ENCODE measurements around the gene SLC39A3. TPM values are rescaled to one million over a fixed set of nuclear protein-coding genes. Genes with fewer than 3 reads are reported as not detected.

Gene SLC39A3
- total RNA-seq, 1 donor from 2014 or later, result 22.6 TPM

DNA sequence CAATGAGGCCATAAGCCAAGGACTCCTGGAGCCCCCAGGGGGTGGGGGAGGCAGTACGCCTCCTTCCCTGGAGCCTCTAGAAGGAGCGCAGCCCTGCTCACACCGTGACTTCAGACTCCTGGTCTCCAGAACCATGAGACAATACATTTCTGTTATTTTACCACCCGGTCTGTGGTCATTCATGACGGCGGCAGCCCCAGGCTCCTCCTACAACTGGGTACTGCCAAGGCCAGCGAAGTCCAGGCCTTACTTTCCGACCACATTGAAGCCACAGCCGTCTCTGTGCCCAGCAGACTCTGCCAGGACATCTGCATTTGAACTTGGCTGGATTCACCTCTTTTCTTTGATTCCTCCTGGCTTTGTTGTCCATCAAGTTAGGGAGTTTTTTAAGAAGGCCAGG, 47.9 kb downstream of the SLC39A3 start:
- intact Hi-C loops (cut with micrococcal nuclease), result no loop called here
- H3K36me3 ChIP-seq, result no peaks in the 10 kb centered on the region
- TF ChIP-seq, protein P1, sequence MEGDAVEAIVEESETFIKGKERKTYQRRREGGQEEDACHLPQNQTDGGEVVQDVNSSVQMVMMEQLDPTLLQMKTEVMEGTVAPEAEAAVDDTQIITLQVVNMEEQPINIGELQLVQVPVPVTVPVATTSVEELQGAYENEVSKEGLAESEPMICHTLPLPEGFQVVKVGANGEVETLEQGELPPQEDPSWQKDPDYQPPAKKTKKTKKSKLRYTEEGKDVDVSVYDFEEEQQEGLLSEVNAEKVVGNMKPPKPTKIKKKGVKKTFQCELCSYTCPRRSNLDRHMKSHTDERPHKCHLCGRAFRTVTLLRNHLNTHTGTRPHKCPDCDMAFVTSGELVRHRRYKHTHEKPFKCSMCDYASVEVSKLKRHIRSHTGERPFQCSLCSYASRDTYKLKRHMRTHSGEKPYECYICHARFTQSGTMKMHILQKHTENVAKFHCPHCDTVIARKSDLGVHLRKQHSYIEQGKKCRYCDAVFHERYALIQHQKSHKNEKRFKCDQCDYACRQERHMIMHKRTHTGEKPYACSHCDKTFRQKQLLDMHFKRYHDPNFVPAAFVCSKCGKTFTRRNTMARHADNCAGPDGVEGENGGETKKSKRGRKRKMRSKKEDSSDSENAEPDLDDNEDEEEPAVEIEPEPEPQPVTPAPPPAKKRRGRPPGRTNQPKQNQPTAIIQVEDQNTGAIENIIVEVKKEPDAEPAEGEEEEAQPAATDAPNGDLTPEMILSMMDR (IDR thresholded peaks at IDR 0.05; ENCODE audit: borderline replicate concordance), result no peak
- H3K4me1 ChIP-seq, result peaks cover 32% of the 10 kb centered on the region
- no peak overlapping the region for H3K27ac ChIP-seq (replicated peaks)
- H3K27me3 ChIP-seq (ENCODE audit: low read depth), result no peaks in the 10 kb centered on the region
- H3K9me3 ChIP-seq (replicated peaks), result no peaks in the 10 kb centered on the region
- H3K4me3 ChIP-seq, result no peak overlapping the region
- no peak for DNase-seq

DNA sequence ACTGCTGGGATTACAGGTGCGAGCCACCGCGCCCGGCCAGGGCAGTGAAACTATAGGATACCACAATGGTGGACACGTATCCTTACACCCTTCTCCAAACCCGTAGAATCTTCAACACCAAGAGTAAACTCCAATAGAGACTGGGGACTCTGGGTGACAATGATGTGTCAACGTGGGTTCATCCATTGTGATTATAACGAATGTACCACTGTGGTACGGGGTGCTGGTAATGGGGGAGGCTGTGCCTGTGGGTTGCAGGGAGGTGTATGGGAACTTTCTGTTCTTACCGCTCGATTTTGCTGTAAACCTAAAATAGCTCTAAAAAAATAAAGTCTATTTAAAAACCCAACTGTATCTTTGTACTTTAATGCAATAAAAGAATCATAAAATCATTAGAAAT, 49.0 kb downstream of the SLC39A3 start:
- H3K27ac ChIP-seq (replicated peaks), result no peak overlapping the region
- no peak overlapping the region for H3K4me3 ChIP-seq
- TF ChIP-seq, protein P1 (IDR thresholded peaks at IDR 0.05; ENCODE audit: borderline replicate concordance), result no peak
- no peaks in the 10 kb centered on the region for H3K27me3 ChIP-seq (ENCODE audit: low read depth)
- no peak for DNase-seq
- intact Hi-C loops (cut with micrococcal nuclease), result no loop called here
- H3K36me3 ChIP-seq, result no peaks in the 10 kb centered on the region
- H3K9me3 ChIP-seq (replicated peaks), result no peaks in the 10 kb centered on the region
- peaks cover 24% of the 10 kb centered on the region for H3K4me1 ChIP-seq

DNA sequence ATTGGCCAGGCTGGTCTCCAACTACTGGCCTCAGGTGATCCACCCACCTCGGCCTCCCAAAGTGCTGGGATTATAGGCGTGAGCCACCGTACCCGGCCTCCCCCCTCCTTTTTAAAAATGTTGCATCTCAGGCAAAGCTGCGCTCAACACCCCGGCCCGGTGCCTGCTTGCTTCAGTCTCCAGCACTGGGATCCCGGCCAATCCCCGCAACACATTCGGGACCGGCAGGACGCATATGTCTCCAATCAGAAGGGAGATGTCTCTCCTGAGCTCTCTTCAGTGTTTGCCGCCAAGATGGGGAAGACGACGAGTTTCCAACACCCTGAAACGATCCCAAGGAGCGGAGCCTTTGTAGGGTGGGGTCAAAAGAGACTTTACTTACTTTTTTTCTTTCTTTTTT, 53.5 kb downstream of the SLC39A3 start:
- H3K4me3 ChIP-seq, result no peak overlapping the region
- TF ChIP-seq, protein P1 (IDR thresholded peaks at IDR 0.05; ENCODE audit: borderline replicate concordance), result no peak
- no peak for DNase-seq

DNA sequence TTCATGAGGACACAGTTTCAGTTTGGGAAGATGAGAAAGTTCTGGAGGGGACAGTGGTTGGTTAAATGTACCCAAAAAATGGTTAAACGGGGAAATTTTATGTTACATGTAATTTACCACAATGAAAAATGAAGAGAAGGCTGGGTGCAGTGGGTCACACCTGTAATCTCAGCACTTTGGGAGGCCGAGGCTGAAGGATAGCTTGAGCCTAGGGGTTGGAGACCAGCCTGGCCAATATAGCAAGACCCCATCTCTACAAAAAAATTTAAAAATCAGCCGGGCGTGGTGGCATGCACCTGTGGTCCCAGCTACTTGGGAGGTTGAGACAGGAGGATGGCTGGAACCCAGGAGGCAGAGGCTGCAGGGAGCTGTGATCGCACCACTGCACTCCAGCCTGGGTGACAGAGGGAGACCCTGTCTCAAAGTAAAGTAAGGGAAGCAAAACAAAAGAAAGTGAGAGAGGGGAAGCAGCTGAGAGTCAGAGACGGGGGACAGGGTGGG, 54.6 kb downstream of the SLC39A3 start:
- intact Hi-C loops (cut with micrococcal nuclease), result no loop called here
- Histone ChIP-seq H3K27ac (replicated peaks) (peak overlapping the region; percentile 76), H3K4me1 (no peaks in the 10 kb centered on the region), H3K27me3 (ENCODE audit: low read depth) (no peaks in the 10 kb centered on the region), H3K36me3 (no peaks in the 10 kb centered on the region), H3K4me3 (peak overlapping the region; percentile 25), H3K9me3 (replicated peaks) (no peaks in the 10 kb centered on the region)
- TF ChIP-seq, protein P1 (IDR thresholded peaks at IDR 0.05; ENCODE audit: borderline replicate concordance), result no peak
- no peak for DNase-seq

More for the DNA sequence above, 53.5 kb downstream of the SLC39A3 start:
- Histone ChIP-seq H3K9me3 (replicated peaks) (no peaks in the 10 kb centered on the region), H3K36me3 (no peaks in the 10 kb centered on the region), H3K27me3 (ENCODE audit: low read depth) (no peaks in the 10 kb centered on the region), H3K4me1 (no peaks in the 10 kb centered on the region), H3K27ac (replicated peaks) (peak overlapping the region; percentile 76)
- intact Hi-C loops (cut with micrococcal nuclease), result no loop called here

DNA sequence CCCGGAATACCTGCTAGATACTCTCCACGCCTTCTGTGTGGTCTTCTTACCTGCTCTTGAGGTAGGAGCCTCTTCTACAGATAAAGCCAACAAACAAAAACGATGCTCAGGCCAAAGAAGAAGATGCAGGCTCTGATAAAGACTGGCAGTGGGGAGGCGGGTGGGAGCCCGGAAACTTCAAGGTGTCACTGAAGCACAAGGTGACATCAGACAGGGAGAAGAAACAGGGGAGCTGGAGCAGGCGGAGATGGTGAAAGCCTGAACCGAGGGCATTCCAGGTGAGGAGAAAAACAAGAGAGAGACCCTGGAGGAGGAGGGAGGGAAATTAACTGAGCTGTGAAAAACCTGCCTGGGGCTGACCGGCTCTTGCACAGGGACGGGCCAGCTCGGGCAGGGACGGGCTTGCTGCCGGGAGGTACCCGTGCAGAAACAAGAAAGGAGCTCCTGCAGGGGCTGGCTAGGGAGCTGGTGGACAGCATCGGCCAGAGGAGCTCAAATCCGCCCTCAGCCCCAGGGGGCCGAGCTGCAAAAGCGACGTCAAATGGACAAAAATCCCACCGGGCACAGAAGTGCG, 56.3 kb downstream of the SLC39A3 start:
- Histone ChIP-seq H3K4me1 (no peaks in the 10 kb centered on the region), H3K9me3 (replicated peaks) (no peaks in the 10 kb centered on the region), H3K4me3 (no peak overlapping the region), H3K36me3 (no peaks in the 10 kb centered on the region), H3K27me3 (ENCODE audit: low read depth) (no peaks in the 10 kb centered on the region), H3K27ac (replicated peaks) (no peak overlapping the region)
- DNase-seq, result no peak
- TF ChIP-seq, protein P1 (IDR thresholded peaks at IDR 0.05; ENCODE audit: borderline replicate concordance), result no peak
- intact Hi-C loops (cut with micrococcal nuclease), result no loop called here

Other genes starting within 250 kb of the SLC39A3 start
- gene GNG7, start 37.3 kb downstream of the SLC39A3 start, total RNA-seq, result 46.6 TPM
- 195 TPM for gene DIRAS1, start 18.6 kb downstream of the SLC39A3 start, total RNA-seq
- 72.6 TPM for gene SGTA, start 43.3 kb upstream of the SLC39A3 start, total RNA-seq
- gene THOP1, start 45.5 kb upstream of the SLC39A3 start, total RNA-seq, result 60.9 TPM
- gene ZNF554, start 79.9 kb upstream of the SLC39A3 start, total RNA-seq, result 4.2 TPM
- 8.9 TPM for gene ZNF555, start 101.5 kb upstream of the SLC39A3 start, total RNA-seq
- gene ZNF556, start 127.3 kb upstream of the SLC39A3 start, total RNA-seq, result not detected
- gene ZNF57, start 160.9 kb upstream of the SLC39A3 start, total RNA-seq, result 3.2 TPM
- gene ZNF77, start 205.0 kb upstream of the SLC39A3 start, total RNA-seq, result 1.6 TPM
- gene TLE6, start 237.5 kb upstream of the SLC39A3 start, total RNA-seq, result 1.3 TPM